ENCODE measurements around the gene PRADC1. TPM values are rescaled to one million over a fixed set of nuclear protein-coding genes. Genes with fewer than 3 reads are reported as not detected.

The PRADC1 gene
- total RNA-seq = 12.1 and 26.4 TPM in 2 replicates

GRCh38 chr2:73233154-73233931, at the start of gene PRADC1:
Gene PRADC1, minus strand, starts transcription at chr2:73233239. Its CDS starts 79 bp downstream, at chr2:73233160.

GRCh38 chr2:73233932-73234832, 1.1 kb upstream of the PRADC1 start, which contains the start of gene CCT7:
Gene CCT7, plus strand, starts transcription at chr2:73234308. Its CDS starts 71 bp downstream, at chr2:73234379.

GRCh38 chr2:73214120-73215035, 18.7 kb downstream of the PRADC1 start, which contains the start of gene SMYD5:
Gene SMYD5, plus strand, starts transcription at chr2:73214245. Its CDS starts 22 bp downstream, at chr2:73214267.

GRCh38 chr2:73202156-73203054, 30.6 kb downstream of the PRADC1 start, which contains the start of gene NOTO:
Gene NOTO, plus strand, starts transcription at chr2:73202574. Its CDS starts 93 bp downstream, at chr2:73202667.

Other genes with a start within 250 kb of the PRADC1 start
- 10.7 and 16.4 TPM in 2 replicates for gene SFXN5, start 161.5 kb downstream of the PRADC1 start, total RNA-seq
- 28.0 and 29.0 TPM in 2 replicates for gene RAB11FIP5, start 120.3 kb downstream of the PRADC1 start, total RNA-seq
- gene NOTO, start 30.7 kb downstream of the PRADC1 start, total RNA-seq = 0.16 TPM in 1 of 2 replicates, not detected in the other
- gene SMYD5, start 19.0 kb downstream of the PRADC1 start, total RNA-seq = 6.6 and 21.3 TPM in 2 replicates
- 246 and 405 TPM in 2 replicates for gene CCT7, start 1.1 kb upstream of the PRADC1 start, total RNA-seq
- gene FBXO41, start 51.2 kb upstream of the PRADC1 start, total RNA-seq = 2.5 and 3.0 TPM in 2 replicates
- not detected in 2 replicates for gene EGR4, start 60.3 kb upstream of the PRADC1 start, total RNA-seq
- gene ALMS1, start 152.6 kb upstream of the PRADC1 start, total RNA-seq = 12.9 and 16.7 TPM in 2 replicates

Data from epithelial cell of alveolus of lung (primary cell).